ENCODE data around the gene UST.

DNA sequence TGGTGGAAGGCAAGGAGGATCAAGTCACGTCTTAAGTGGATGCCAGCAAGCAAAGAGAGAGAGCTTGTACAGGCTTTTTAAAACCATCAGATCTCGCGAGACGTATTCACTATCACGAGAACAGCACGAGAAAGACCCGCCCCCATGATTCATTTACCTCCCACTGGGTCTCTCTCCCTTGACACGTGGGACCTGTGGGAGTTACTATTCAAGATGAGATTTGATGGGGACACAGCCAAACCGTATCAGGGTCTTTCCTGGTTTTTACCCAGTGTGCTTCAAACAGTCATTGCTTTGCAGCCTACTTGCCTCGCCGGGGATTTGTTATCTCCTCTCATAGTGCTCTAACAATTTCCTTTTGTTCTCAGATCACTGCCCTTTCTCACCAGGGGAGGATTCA is 108.2 kb downstream of the UST start:
- TF ChIP-seq FOXM1 (IDR thresholded peaks at IDR 0.05; ENCODE audit: borderline replicate concordance) (no peak), HDGF (IDR thresholded peaks at IDR 0.05; ENCODE audit: borderline replicate concordance) (no peak), PKNOX1 (IDR thresholded peaks at IDR 0.05) (no peak)
